ENCODE data around the gene ADH4. TPM values are rescaled to one million over a fixed set of nuclear protein-coding genes. Genes with fewer than 3 reads are reported as not detected.
"Not testable (repeated sequence)": the region's sequence is repeated elsewhere in the genome, so short reads cannot be mapped to it uniquely, and the experiment has no call there.

The ADH4 gene
- 1 to 10 TPM in 1 of 2 donors, not detected in 1; 3.3 TPM for total RNA-seq
- 10 to 100 TPM in 1 of 2 donors, 1 to 10 TPM in 1; 1.1 to 15.2 TPM for polyA plus RNA-seq
- long read RNA-seq, donor 1, partial matches to known transcripts, result 0 of 1 reads
- long read RNA-seq, donor 1, other reads (novel, unspliced or antisense), result 1 of 1 reads
- long read RNA-seq, donor 2, partial matches to known transcripts, result 0 of 4 reads
- long read RNA-seq, donor 2, other reads (novel, unspliced or antisense), result 4 of 4 reads

DNA sequence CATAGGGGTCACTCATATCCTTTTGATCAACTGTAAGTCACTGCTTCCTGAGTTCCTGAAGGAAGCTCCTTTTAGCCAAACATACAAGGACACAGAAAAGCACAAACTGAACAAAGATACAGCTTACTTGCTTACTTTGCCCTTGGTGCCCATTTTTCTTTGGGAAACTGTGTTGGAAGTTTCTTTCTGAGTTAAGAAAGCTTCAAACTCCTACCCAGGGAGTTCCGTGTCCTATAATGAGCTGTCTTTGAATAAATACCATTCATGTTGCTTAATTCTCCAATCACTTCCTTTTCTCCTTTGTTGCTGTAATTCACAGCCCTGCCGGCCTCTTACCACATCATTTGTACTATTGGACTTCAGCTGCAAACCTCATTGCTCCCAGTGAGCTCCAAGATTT lies at the start of gene ADH4:
ADH4 (minus strand) TSS at position 228 of the 400 bp plus-strand sequence; CDS start at position 153, 75 bp downstream.
- H3K9me3 ChIP-seq (ENCODE audit: control insufficient read depth, low read length), result no peaks in the 10 kb centered on the region

DNA sequence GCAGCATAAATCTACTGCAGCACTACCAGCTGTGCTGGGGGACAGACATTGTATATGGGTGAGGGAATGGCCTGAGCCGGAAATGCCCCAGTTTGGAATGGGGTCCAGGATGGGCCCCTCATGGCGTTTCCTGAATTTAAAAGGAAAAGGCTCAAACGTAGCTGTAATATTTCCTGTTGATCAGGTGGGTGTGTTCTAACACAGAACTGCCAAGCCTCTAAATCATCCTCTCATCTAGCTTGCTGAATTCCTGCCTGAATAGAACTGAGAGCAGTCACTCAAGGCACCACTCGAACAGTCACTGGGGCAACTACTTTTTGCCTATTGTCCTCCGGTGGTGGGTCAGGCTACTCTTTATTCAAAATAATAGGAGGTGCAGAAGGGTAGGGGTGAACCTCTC lies 46.2 kb upstream of the ADH4 start:
- no peaks in the 10 kb centered on the region for H3K9me3 ChIP-seq (ENCODE audit: control insufficient read depth, low read length)
- no peak overlapping the region for H3K27ac ChIP-seq (ENCODE audit: low read depth in 1 of 2, low read length in 2 of 2)
- intact Hi-C loops (cut with DNase I), result no loop called here
- peaks cover 0 to 1% of the 10 kb centered on the region in 2 donors for H3K36me3 ChIP-seq (ENCODE audit: control insufficient read depth in 1 of 2, insufficient read depth in 2 of 2, low read length in 1 of 2)
- ATAC-seq (ENCODE audit: low FRiP score) (no peak), DNase-seq (no peak)
- H3K27me3 ChIP-seq (ENCODE audit: control insufficient read depth in 1 of 2, insufficient read depth in 2 of 2, low read length in 1 of 2), result no peaks in the 10 kb centered on the region
- 76 to 84% methylated on average over 5 of the region's 5 CpGs for WGBS, 2 donors
- no peaks in the 10 kb centered on the region for H3K4me1 ChIP-seq (ENCODE audit: control insufficient read depth in 1 of 2, insufficient read depth in 2 of 2, low read length in 2 of 2)
- no peak overlapping the region for H3K4me3 ChIP-seq (ENCODE audit: low read length in 2 of 2)

More for the DNA sequence above, at the start of gene ADH4:
- intact Hi-C loops (cut with DNase I), result no loop called here
- H3K27ac ChIP-seq (ENCODE audit: low read depth in 1 of 2, low read length in 2 of 2), result peak within 1 kb of the TSS in 1 of 2 donors; percentile 9
- H3K4me1 ChIP-seq (ENCODE audit: control insufficient read depth in 1 of 2, insufficient read depth in 2 of 2, low read length in 2 of 2), result no peaks in the 10 kb centered on the region
- WGBS, 2 donors, result 35 to 49% methylated on average over 2 of the region's 2 CpGs
- no peaks in the 10 kb centered on the region for H3K27me3 ChIP-seq (ENCODE audit: control insufficient read depth in 1 of 2, insufficient read depth in 2 of 2, low read length in 1 of 2)
- ATAC-seq (ENCODE audit: low FRiP score) (no peak), DNase-seq (no peak)
- no peaks in the 10 kb centered on the region for H3K36me3 ChIP-seq (ENCODE audit: control insufficient read depth in 1 of 2, insufficient read depth in 2 of 2, low read length in 1 of 2)
- H3K4me3 ChIP-seq (ENCODE audit: low read length in 2 of 2), result no peak within 1 kb of the TSS

DNA sequence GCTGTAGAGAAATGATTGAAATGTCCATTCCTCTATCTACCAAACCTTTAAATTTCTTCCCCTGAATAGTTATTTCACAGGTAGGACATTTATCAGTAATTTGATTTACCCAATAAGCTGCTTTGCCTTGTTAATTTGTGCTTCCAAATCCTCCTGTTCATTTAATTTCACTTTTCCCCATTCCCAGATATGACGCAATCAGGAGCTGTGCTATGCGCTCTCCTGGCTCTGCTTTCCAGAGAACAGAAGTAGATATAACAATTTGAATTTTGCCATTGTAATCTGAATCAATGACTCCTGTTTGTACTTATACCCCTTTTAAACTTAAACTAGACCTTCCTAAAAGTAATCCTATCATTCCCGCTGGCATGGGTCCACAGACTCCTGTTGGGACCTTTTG lies 45.8 kb upstream of the ADH4 start:
- H3K27ac ChIP-seq (ENCODE audit: low read depth in 1 of 2, low read length in 2 of 2); intact Hi-C loops (cut with DNase I): not testable (repeated sequence)
- 96 to 98% methylated on average over 3 of the region's 3 CpGs for WGBS, 2 donors

DNA sequence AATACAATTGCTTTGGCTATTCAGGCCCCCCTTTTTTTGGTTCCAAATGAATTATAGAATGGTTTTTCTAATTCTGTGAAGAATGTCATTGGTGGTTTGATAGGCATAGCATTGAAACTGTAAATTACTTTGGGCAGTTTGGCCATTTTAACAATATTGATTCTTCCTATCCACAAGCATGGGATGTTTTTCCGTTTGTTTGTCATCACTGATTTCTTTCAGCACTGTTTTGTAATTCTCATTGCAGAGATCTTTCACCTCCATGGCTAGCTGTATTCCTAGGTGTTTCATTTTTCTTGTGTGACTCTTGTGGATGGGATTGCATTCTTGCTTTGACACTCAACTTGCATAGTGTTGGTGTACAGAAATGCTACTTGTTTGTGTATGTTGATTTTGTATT lies 41.9 kb upstream of the ADH4 start:
- H3K4me1 ChIP-seq (ENCODE audit: control insufficient read depth in 1 of 2, insufficient read depth in 2 of 2, low read length in 2 of 2), result no peaks in the 10 kb centered on the region
- no peak for ATAC-seq (ENCODE audit: low FRiP score)
- H3K9me3 ChIP-seq (ENCODE audit: control insufficient read depth, low read length), result no peaks in the 10 kb centered on the region
- H3K27ac ChIP-seq (ENCODE audit: low read depth in 1 of 2, low read length in 2 of 2), result no peak overlapping the region
- H3K27me3 ChIP-seq (ENCODE audit: control insufficient read depth in 1 of 2, insufficient read depth in 2 of 2, low read length in 1 of 2), result no peaks in the 10 kb centered on the region
- H3K4me3 ChIP-seq (ENCODE audit: low read length in 2 of 2), result no peak overlapping the region
- DNase-seq, result no peak
- WGBS, 2 donors, result 91 to 100% methylated on average over 1 of the region's 1 CpG
- no peaks in the 10 kb centered on the region for H3K36me3 ChIP-seq (ENCODE audit: control insufficient read depth in 1 of 2, insufficient read depth in 2 of 2, low read length in 1 of 2)
- intact Hi-C loops (cut with DNase I), result no loop called here

More for the DNA sequence above, 45.8 kb upstream of the ADH4 start:
- not testable (repeated sequence) for H3K36me3 ChIP-seq (ENCODE audit: control insufficient read depth in 1 of 2, insufficient read depth in 2 of 2, low read length in 1 of 2); H3K27me3 ChIP-seq (ENCODE audit: control insufficient read depth in 1 of 2, insufficient read depth in 2 of 2, low read length in 1 of 2); H3K4me1 ChIP-seq (ENCODE audit: control insufficient read depth in 1 of 2, insufficient read depth in 2 of 2, low read length in 2 of 2); ATAC-seq (ENCODE audit: low FRiP score); DNase-seq; H3K4me3 ChIP-seq (ENCODE audit: low read length in 2 of 2); H3K9me3 ChIP-seq (ENCODE audit: control insufficient read depth, low read length)

DNA sequence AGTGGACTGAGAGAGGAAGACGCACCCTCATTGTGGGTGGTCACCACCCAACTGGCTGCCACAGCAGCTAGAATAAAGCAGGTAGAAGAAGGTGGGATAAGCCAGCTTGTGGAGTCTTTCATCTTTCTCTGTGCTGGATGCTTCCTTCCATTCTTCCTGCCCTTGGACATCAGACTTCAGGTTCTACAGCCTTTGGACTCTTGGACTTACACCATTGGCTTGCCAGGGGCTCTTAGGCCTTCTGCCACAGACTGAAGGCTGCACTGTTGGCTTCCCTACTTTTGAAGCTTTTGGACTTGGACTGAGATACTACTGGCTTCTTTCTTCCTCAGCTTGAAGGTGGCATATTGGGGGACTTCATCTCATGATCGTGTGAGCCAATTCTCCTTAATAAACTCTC lies 41.5 kb upstream of the ADH4 start:
- 96 to 98% methylated on average over 2 of the region's 2 CpGs for WGBS, 2 donors
- H3K27ac ChIP-seq (ENCODE audit: low read depth in 1 of 2, low read length in 2 of 2), result no peak overlapping the region
- H3K4me1 ChIP-seq (ENCODE audit: control insufficient read depth in 1 of 2, insufficient read depth in 2 of 2, low read length in 2 of 2), result no peaks in the 10 kb centered on the region
- H3K27me3 ChIP-seq (ENCODE audit: control insufficient read depth in 1 of 2, insufficient read depth in 2 of 2, low read length in 1 of 2), result no peaks in the 10 kb centered on the region
- DNase-seq, result no peak
- no peaks in the 10 kb centered on the region for H3K9me3 ChIP-seq (ENCODE audit: control insufficient read depth, low read length)
- H3K4me3 ChIP-seq (ENCODE audit: low read length in 2 of 2), result no peak overlapping the region
- intact Hi-C loops (cut with DNase I), result no loop called here
- no peaks in the 10 kb centered on the region for H3K36me3 ChIP-seq (ENCODE audit: control insufficient read depth in 1 of 2, insufficient read depth in 2 of 2, low read length in 1 of 2)
- ATAC-seq (ENCODE audit: low FRiP score), result no peak

DNA sequence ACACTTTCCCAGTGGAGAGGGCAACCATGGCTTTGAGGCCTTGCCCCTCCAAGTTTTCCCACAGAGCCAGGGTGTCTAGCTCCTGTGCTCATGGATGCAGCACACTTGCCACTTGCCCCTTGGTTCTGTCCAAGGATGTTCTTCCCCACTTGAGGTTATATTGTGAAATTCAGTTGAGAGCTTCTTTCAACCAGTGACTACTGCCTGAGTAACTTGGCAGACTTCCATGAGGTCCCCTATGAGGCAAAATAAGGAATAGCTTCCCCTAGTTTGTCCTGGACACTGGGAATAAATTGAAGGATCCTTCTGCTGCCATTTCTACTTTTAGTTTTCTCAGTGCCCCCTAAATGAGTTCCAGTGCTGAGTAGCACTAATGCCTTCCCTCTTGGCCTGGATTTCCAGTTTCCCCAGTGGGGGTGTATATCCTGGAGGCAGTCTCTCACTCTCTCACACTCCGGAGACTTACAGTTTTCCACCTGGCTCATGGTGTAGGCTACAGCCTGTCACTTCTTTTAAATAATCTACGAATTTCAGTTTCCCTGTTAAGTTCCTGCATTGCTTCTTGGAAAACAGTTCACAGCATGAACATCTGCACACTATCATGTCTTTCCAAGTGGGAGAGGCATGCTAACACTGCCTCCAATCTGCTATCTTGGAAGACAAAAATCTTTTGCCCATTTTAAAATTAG lies 36.4 kb upstream of the ADH4 start:
- DNase-seq, result no peak
- peak; percentile 67 for ATAC-seq (ENCODE audit: low FRiP score)

DNA sequence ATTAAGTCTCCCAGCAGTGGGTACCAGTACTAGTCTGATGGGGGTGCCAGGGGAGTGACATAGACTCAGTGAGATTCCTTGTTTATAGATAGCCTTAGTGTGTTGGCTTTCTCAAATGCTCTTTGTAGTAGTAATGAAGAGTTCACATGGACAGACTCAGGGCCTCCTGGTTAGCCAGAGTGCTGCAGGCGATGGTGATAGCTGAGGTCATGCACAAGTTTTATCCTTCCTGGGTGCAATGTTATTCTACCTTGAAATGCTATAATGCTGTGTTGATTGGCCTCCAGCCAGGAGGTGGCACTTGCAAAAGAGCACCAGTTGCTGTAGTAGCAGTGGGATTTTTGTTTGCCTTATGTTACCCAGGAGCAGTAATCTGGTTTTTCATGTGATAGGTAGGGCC lies 35.5 kb upstream of the ADH4 start:
- Histone ChIP-seq H3K4me3 (ENCODE audit: low read length in 2 of 2) (no peak overlapping the region), H3K27me3 (ENCODE audit: control insufficient read depth in 1 of 2, insufficient read depth in 2 of 2, low read length in 1 of 2) (no peaks in the 10 kb centered on the region), H3K4me1 (ENCODE audit: control insufficient read depth in 1 of 2, insufficient read depth in 2 of 2, low read length in 2 of 2) (no peaks in the 10 kb centered on the region), H3K27ac (ENCODE audit: low read depth in 1 of 2, low read length in 2 of 2) (no peak overlapping the region), H3K9me3 (ENCODE audit: control insufficient read depth, low read length) (no peaks in the 10 kb centered on the region), H3K36me3 (ENCODE audit: control insufficient read depth in 1 of 2, insufficient read depth in 2 of 2, low read length in 1 of 2) (no peaks in the 10 kb centered on the region)
- no peak for DNase-seq
- 60 to 68% methylated on average over 1 of the region's 1 CpG for WGBS, 2 donors
- intact Hi-C loops (cut with DNase I), result no loop called here
- ATAC-seq (ENCODE audit: low FRiP score), result no peak

More for the DNA sequence above, 36.4 kb upstream of the ADH4 start:
- no peaks in the 10 kb centered on the region for H3K4me1 ChIP-seq (ENCODE audit: control insufficient read depth in 1 of 2, insufficient read depth in 2 of 2, low read length in 2 of 2)
- WGBS, 2 donors, result 82 to 83% methylated on average over 2 of the region's 2 CpGs
- H3K9me3 ChIP-seq (ENCODE audit: control insufficient read depth, low read length), result no peaks in the 10 kb centered on the region
- H3K27me3 ChIP-seq (ENCODE audit: control insufficient read depth in 1 of 2, insufficient read depth in 2 of 2, low read length in 1 of 2), result no peaks in the 10 kb centered on the region
- intact Hi-C loops (cut with DNase I), result no loop called here
- H3K27ac ChIP-seq (ENCODE audit: low read depth in 1 of 2, low read length in 2 of 2), result no peak overlapping the region
- H3K36me3 ChIP-seq (ENCODE audit: control insufficient read depth in 1 of 2, insufficient read depth in 2 of 2, low read length in 1 of 2), result no peaks in the 10 kb centered on the region
- H3K4me3 ChIP-seq (ENCODE audit: low read length in 2 of 2), result no peak overlapping the region

DNA sequence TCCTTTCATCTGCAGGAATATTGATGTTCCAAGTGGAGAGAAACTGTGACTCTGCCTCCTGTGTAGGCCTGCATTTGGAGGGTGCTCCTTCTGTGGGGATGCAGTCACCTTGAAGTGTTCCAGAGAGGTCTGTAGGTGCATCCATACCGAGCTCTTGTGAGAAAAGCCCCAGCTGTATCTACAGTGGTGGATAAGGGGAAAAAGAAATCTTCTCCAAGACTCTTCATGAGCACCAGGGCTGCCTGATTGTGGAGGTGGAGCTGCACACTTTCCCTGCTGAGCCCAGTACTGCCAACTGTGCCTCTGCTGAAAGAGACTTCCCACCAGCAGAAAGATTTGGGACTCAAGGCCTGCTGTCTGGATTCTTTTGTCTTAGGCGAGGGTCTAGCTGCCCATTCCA lies 35.1 kb upstream of the ADH4 start:
- Histone ChIP-seq H3K36me3 (ENCODE audit: control insufficient read depth in 1 of 2, insufficient read depth in 2 of 2, low read length in 1 of 2) (no peaks in the 10 kb centered on the region), H3K27ac (ENCODE audit: low read depth in 1 of 2, low read length in 2 of 2) (no peak overlapping the region)
- 81 to 86% methylated on average over 2 of the region's 2 CpGs for WGBS, 2 donors

DNA sequence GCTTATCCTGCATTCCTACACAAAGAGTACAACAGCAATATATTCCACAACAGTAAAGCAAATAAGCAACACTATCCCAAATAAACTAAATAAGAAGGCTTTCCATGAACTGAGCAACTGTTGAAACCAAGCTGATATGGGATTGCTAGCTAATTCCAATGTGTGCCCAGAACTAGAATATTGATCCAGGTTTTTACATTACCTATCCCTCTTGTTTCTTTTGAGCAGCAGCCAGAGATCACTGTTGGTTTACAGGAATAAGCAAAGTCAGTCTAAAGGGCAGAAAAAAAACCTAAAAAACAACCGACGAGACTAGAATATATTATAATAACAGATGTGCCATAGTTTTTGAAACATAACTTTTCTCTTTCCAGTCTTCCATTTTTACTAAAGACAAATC lies 22.4 kb upstream of the ADH4 start:
- no peak for DNase-seq
- H3K4me1 ChIP-seq (ENCODE audit: control insufficient read depth in 1 of 2, insufficient read depth in 2 of 2, low read length in 2 of 2), result no peaks in the 10 kb centered on the region
- H3K27ac ChIP-seq (ENCODE audit: low read depth in 1 of 2, low read length in 2 of 2), result no peak overlapping the region
- WGBS, 2 donors, result 61 to 67% methylated on average over 2 of the region's 2 CpGs
- no peaks in the 10 kb centered on the region for H3K36me3 ChIP-seq (ENCODE audit: control insufficient read depth in 1 of 2, insufficient read depth in 2 of 2, low read length in 1 of 2)
- no peak overlapping the region for H3K4me3 ChIP-seq (ENCODE audit: low read length in 2 of 2)
- H3K9me3 ChIP-seq (ENCODE audit: control insufficient read depth, low read length), result no peaks in the 10 kb centered on the region
- no peak for ATAC-seq (ENCODE audit: low FRiP score)
- intact Hi-C loops (cut with DNase I), result no loop called here
- H3K27me3 ChIP-seq (ENCODE audit: control insufficient read depth in 1 of 2, insufficient read depth in 2 of 2, low read length in 1 of 2), result no peaks in the 10 kb centered on the region

More for the DNA sequence above, 35.1 kb upstream of the ADH4 start:
- H3K27me3 ChIP-seq (ENCODE audit: control insufficient read depth in 1 of 2, insufficient read depth in 2 of 2, low read length in 1 of 2), result no peaks in the 10 kb centered on the region
- intact Hi-C loops (cut with DNase I), result no loop called here
- no peaks in the 10 kb centered on the region for H3K9me3 ChIP-seq (ENCODE audit: control insufficient read depth, low read length)
- no peak overlapping the region for H3K4me3 ChIP-seq (ENCODE audit: low read length in 2 of 2)
- ATAC-seq (ENCODE audit: low FRiP score) (peak; percentile 26), DNase-seq (no peak)
- H3K4me1 ChIP-seq (ENCODE audit: control insufficient read depth in 1 of 2, insufficient read depth in 2 of 2, low read length in 2 of 2), result no peaks in the 10 kb centered on the region
